Stimulated activated CD8-positive, alpha-beta memory T cell treated with anti-CD3 and anti-CD28 coated beads, Interleukin-12 subunit alpha, Interleukin-12 subunit beta, amount 100 ng/mL, for 24 hours (primary cell): ENCODE results near the gene HEG1.

Experiments used
- DNase-seq: peaks from one replicate; pipeline ENCODE4 v3.0.0-alpha.2; 2020; ENCODE audit errors: extremely low read depth

HEG1 gene

DNA sequence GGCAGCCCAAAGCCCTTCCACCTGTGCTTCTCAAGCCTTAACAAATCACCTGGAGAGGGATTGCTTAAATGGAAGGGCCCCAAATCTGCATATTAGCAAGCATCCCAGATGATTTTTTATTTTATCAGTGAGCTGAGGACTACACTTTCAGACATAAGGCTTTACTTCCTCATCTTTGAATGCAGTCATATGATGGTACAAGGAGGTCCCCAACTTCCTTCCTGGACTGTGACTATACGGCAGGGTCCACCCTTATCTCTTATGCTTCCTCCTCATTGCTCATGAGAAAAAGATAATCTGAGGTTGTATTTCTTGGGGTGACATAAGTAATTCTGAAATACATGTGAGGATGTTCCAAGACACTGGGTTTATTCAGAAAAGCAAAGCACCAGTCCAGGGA lies 13.7 kb upstream of the HEG1 start:
- no peak for DNase-seq

DNA sequence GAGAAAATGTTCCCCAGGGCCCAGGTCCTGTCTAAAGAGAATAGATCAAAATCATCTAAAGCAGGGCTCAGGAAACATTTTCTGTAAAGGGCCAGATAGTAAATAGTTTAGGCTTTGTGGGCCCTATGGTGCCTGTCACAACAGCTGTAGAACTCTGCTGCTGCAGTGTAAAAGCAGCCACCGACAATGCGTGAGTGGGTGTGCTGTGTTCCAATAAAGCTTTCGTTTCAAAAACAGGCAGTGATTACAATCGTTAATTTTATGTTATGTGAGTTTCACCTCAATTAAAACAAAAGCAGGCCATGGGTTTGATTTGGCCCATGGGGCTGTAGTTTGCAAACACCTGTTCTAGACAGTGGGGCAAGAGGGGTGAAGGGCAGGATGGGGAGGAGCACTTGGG lies 12.5 kb upstream of the HEG1 start:
- no peak for DNase-seq

DNA sequence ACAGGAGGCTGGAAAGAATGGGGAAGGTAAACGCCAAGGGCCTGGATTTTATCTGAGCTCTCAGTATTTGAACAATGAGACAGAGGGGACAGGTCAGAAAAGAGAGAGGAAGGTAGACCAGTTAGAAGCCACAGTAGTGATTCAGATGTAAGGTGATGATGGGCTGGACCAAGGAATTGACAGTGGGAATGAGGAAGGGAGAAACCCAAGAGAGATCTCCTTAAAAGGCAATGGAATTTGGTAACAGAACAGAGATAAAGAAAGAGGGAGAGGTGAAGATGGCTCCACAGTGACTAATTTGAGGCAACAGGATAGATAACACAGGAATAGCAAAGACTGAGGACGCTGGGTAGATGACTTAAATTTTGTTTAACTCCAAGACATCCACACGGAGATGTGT lies 11.4 kb upstream of the HEG1 start:
- no peak for DNase-seq

- no peak for DNase-seq
These were observed 7.3 kb upstream of the HEG1 start for GRCh38 chr3:125062904-125063618.

- DNase-seq: no peak
These were observed 5.8 kb upstream of the HEG1 start for GRCh38 chr3:125061646-125062045.

DNA sequence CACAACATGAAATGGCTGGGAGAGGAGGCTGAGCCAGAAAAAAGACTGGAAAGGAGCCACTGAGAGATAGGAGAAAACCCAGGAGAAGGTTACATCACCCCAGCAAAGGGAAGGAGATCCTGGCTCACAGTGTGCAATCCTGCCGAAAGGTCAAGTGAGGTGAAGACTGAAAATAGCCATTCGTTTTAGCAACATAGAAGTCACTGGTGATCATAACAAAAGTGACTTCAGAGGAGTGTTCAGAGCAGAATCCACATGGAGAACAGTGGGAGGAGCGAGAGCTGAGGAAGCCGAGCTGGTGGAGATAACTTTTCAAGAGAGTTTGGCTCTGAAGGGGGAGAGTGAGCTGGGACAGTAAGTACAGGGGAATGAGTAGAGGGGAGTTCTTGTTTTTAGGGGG lies 5.4 kb upstream of the HEG1 start:
- DNase-seq: no peak

DNA sequence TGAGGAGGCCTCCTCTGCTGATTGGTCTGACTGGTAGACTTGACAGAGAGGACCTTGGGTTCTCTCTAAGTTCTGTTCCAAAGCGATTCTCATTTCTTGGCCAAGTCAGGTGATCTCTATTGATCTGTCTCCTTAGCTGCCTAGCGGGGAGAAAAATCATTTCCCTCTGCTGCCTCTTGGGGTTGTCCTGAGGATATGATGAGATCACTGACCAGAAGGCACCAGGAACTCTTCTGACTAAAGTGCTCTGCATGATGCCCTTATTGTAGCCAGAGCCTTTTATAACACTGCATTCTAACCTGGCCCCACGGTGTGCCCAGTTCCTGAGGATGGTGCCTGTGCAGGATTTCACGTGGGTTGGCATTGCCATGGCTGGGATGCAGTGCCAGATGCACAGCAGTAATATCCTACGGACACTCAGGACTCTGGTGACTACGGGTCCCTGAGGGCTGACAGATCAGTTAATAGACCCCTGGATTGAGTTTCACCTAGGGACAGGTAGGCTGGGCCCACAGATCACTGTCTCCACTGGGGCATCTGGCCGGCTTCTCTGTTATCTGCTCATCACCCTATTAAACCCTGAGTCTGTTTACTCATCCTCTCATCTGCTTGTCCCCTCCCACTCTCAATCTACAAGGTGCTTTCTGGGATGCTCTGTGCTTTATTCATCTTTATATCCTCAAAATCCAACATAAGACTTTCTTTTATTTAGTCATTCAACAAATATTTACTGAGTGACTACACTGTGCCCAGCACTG lies 3.9 kb upstream of the HEG1 start:
- no peak for DNase-seq

- DNase-seq: no peak
These were observed 3.2 kb upstream of the HEG1 start for GRCh38 chr3:125058959-125059358.

DNA sequence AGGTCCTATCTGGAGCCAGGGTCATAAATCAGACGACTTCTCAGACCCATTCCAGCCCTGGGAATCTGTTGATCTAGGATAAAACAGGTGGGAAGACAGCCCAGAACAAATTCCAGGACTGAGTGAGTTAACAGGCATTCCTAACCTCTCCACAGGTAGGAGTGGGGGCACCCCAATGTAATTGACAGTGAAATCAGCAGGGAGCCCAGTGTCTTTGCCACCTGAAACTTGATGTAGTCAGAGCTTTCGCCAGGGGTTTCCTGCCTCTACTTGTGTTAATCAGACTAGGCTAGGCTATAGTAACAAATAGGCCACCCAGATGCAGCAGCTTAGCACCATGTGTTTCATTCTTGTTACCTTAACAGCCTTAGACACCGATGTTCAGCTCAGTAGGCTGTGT lies 2.7 kb upstream of the HEG1 start:
- DNase-seq: no peak

DNA sequence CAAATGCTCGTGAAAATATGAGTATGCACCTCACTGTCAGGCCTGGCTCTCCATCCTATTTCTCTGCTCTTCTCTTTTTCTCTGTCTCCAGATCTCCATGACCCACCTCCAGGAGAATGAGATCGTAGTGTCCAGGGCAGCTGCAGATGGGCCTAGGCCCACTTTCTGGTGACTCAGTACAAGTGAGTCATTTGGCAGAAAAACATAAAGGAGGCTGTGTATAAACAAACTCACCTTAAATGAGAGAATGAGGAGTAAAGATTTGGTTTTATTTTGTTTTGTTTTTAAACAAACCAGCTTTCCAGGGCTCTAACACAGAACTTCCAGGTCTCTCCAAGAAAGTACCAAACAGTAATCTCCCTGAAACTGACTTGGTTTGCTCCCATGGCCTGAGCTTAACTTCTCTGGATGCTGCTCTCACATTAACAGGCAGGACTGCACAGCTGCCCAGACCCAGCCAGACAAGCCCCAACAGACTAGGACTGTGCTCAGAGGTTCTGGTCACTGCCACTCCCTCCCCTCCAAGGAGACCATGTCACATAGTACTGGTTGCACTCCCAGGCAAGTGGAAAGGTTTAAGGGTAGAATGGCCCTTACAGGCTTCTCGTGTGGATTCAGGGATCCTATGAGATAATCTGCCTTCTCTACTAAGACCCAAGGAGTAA lies 1.5 kb upstream of the HEG1 start:
- DNase-seq: no peak

- no peak for DNase-seq
These were observed 375 bp downstream of the HEG1 start for GRCh38 chr3:125055331-125055912.

- no peak for DNase-seq
These were observed 1.1 kb downstream of the HEG1 start for GRCh38 chr3:125054449-125055329.

GRCh38 chr3:125054062-125054448 lies 1.7 kb downstream of the HEG1 start:
- DNase-seq: no peak

DNA sequence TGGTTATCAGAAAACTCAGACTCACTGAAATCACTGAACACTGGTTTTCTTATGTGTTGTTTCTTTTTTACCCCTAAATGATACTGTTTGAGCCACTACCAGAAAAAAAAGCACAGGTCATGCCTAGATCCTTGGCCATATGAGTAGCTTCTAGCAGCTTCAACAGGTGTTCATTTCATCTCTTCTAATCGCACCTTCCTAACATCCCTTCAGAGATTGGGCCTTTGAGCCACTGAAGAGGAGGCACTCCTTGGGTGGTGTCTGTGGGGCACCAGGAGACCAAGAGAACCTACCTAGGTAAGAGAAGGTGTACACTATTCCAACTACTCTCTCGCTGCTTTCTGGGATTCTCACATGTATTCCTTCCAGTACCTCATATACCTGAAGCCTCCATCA lies 2.5 kb downstream of the HEG1 start:
- no peak for DNase-seq

- DNase-seq: no peak
These were observed 3.0 kb downstream of the HEG1 start for GRCh38 chr3:125052624-125053303.

DNA sequence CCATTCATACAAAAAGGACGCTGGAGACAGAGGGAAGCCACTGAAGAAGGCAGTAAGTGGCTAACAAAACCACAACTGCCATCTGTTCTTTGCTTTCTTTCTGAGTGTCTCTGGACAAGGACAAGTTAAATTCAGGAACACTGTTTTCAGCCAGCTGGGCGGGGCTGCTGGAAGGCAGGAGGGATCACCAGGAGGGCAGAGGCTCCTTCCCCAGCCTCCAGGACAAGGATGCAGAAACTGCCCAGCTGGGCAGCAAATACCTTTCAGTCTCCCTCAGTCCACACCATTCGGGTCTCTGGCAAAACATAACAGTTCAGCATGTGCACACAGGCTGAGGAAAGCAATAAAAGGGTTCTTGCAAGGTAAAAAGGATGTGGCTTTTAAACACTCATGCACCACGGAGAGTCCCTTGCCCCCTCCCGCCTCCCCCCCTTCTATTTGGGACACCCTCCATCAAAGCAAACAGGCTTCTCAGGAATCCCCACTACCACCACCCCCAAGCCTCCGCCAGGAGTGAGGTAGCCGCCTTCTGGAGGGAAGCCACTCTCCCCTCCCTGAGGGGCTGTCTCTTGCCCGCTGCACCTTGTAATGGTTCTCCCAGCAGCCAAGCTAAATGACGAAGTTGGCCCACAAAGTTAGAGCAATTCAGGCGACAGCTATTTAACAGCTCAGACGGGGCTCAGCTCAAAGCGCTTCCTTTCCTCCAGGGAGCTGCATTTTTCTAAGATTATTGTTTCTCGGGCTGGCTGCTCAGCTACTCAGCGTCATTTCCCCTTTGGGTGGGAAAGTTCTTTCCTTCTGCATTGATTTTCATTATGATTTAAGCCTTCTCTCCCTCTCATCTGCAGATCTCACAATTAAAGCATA lies 3.8 kb downstream of the HEG1 start:
- DNase-seq: peak; percentile 34

- no peak for DNase-seq
These were observed 4.6 kb downstream of the HEG1 start for GRCh38 chr3:125051205-125051604.

- DNase-seq: no peak
These were observed 5.2 kb downstream of the HEG1 start for GRCh38 chr3:125050488-125051090.

- no peak for DNase-seq
These were observed 7.5 kb downstream of the HEG1 start for GRCh38 chr3:125048282-125048681.

DNA sequence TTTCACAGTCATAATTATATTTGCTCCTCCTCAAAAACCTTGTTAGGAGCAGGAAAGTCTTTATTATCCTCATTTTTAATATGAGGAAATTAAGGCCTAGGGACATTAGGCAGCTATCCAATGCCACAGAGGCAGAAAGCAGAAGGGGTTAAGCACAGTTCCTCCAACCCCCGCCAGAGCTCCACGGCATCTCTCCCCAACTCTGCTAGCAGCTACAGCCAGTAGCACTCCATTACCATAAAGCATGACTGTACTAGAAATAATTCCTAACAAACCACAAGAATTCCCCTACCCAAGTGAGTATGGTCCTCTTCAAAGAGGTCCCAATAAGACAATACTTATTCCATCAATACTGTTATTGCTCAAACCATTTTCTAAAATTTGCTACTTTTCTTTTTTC lies 9.8 kb downstream of the HEG1 start:
- DNase-seq: no peak
